Measurements from ENCODE around the gene RFX1. TPM values are rescaled to one million over a fixed set of nuclear protein-coding genes. Genes with fewer than 3 reads are reported as not detected.

RFX1 gene
- 15.2 TPM for total RNA-seq
- long read RNA-seq, partial matches to known transcripts = 0 of 3 reads
- long read RNA-seq, other reads (novel, unspliced or antisense) = 3 of 3 reads

- H3K27me3 ChIP-seq (ENCODE audit: low read depth) = no peaks in the 10 kb centered on the region
- intact Hi-C loops (cut with micrococcal nuclease) = no loop called here
- no peaks in the 10 kb centered on the region for H3K36me3 ChIP-seq
- peak within 1 kb of the TSS; percentile 81 for H3K4me3 ChIP-seq
- peaks cover 54% of the 10 kb centered on the region for H3K4me1 ChIP-seq
- TF ChIP-seq CTCF (IDR thresholded peaks at IDR 0.05; ENCODE audit: borderline replicate concordance) = no peak
- DNase-seq = peak; percentile 100
- no peaks in the 10 kb centered on the region for H3K9me3 ChIP-seq (replicated peaks)
- peak within 1 kb of the TSS; percentile 99 for H3K27ac ChIP-seq (replicated peaks)
Observed at GRCh38 chr19:14006085-14006765, at the start of gene RFX1. Gene RFX1 (minus strand): TSS chr19:14006320. CDS start chr19:13993843, 12,477 bp downstream.

DNA sequence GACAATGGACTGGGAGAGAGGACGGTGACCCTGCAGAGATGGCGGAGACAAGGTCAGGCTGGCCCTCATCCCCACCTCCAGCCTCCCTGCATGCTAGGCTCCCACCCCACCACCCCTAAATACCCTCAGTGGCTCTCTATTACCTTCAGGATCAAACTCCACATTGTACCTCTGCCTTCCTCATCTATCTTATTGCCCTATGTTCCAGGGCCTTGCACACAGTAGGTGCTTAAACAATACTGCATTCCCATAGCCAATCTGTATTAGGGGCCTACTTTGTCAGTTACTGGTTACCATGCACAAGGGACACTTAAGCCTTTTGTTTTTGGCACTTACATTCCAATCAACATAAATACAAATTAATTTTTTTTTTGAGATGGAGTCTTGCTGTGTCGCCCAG lies 49.3 kb upstream of the RFX1 start:
- Histone ChIP-seq H3K4me1 (peaks cover 18% of the 10 kb centered on the region), H3K27me3 (ENCODE audit: low read depth) (peaks cover 40% of the 10 kb centered on the region), H3K27ac (replicated peaks) (no peak overlapping the region), H3K9me3 (replicated peaks) (peaks cover 10% of the 10 kb centered on the region), H3K4me3 (no peak overlapping the region), H3K36me3 (peaks cover 10% of the 10 kb centered on the region)
- intact Hi-C loops (cut with micrococcal nuclease) = no loop called here
- no peak for DNase-seq
- TF ChIP-seq CTCF (IDR thresholded peaks at IDR 0.05; ENCODE audit: borderline replicate concordance) = no peak

GRCh38 chr19:14054721-14055120 lies 48.6 kb upstream of the RFX1 start:
- Histone ChIP-seq H3K27me3 (ENCODE audit: low read depth) (peaks cover 33% of the 10 kb centered on the region), H3K4me1 (peaks cover 18% of the 10 kb centered on the region), H3K9me3 (replicated peaks) (peaks cover 10% of the 10 kb centered on the region), H3K27ac (replicated peaks) (no peak overlapping the region), H3K4me3 (no peak overlapping the region), H3K36me3 (peaks cover 10% of the 10 kb centered on the region)
- DNase-seq = no peak
- intact Hi-C loops (cut with micrococcal nuclease) = no loop called here
- no peak for TF ChIP-seq CTCF (IDR thresholded peaks at IDR 0.05; ENCODE audit: borderline replicate concordance)

- peaks cover 27% of the 10 kb centered on the region for H3K27me3 ChIP-seq (ENCODE audit: low read depth)
- TF ChIP-seq CTCF (IDR thresholded peaks at IDR 0.05; ENCODE audit: borderline replicate concordance) = no peak
- H3K4me1 ChIP-seq = peaks cover 18% of the 10 kb centered on the region
- intact Hi-C loops (cut with micrococcal nuclease) = no loop called here
- no peak overlapping the region for H3K4me3 ChIP-seq
- H3K27ac ChIP-seq (replicated peaks) = no peak overlapping the region
- no peak for DNase-seq
- H3K36me3 ChIP-seq = peaks cover 10% of the 10 kb centered on the region
- H3K9me3 ChIP-seq (replicated peaks) = peaks cover 10% of the 10 kb centered on the region
Observed at GRCh38 chr19:14054099-14054498, 48.0 kb upstream of the RFX1 start.

- TF ChIP-seq CTCF (IDR thresholded peaks at IDR 0.05; ENCODE audit: borderline replicate concordance) = no peak
- no peak for DNase-seq
- peaks cover 12% of the 10 kb centered on the region for H3K4me1 ChIP-seq
- H3K36me3 ChIP-seq = peaks cover 10% of the 10 kb centered on the region
- no peak overlapping the region for H3K27ac ChIP-seq (replicated peaks)
- intact Hi-C loops (cut with micrococcal nuclease) = no loop called here
- peaks cover 21% of the 10 kb centered on the region for H3K27me3 ChIP-seq (ENCODE audit: low read depth)
- H3K4me3 ChIP-seq = no peak overlapping the region
- peaks cover 10% of the 10 kb centered on the region for H3K9me3 ChIP-seq (replicated peaks)
Observed at GRCh38 chr19:14053500-14053899, 47.4 kb upstream of the RFX1 start.
